GM23338 (cell line): ENCODE data around the gene ZBTB49. TPM values are rescaled to one million over a fixed set of nuclear protein-coding genes. Genes with fewer than 3 reads are reported as not detected.

Experiments
- ATAC-seq: fragments of 200-7000 bp; cut with Tn5 transposase; 3 replicates; pipeline ENCODE4 v1.9.1; 2020
- DNase-seq: peaks from one replicate; pipeline ENCODE4 v3.0.0-alpha.2; 2015; ENCODE audit warnings: low spot score
- H2AFZ ChIP-seq: fragments of 200-600 bp; sonication (generic); 2 replicates; pipeline ENCODE4 v1.8.0; 2016; ENCODE audit warnings: antibody characterized with exemption, mild to moderate bottlenecking, moderate library complexity
- H3F3A ChIP-seq: fragments of 200-600 bp; sonication (generic); replicated peaks from 2 replicates; pipeline ENCODE4 v1.8.0; 2017; ENCODE audit warnings: antibody characterized with exemption, mixed run types, low read depth
- H3K27ac ChIP-seq: fragments of 200-600 bp; sonication (generic); 2 replicates; pipeline ENCODE4 v1.6.1; 2016; ENCODE audit warnings: low read depth
- H3K27me3 ChIP-seq: fragments of 200-600 bp; sonication (generic); 2 replicates; pipeline ENCODE4 v1.8.0; 2016; ENCODE audit warnings: mild to moderate bottlenecking, mixed run types, moderate library complexity; ENCODE audit not compliant: insufficient read depth
- H3K36me3 ChIP-seq: fragments of 200-600 bp; sonication (generic); 2 replicates; pipeline ENCODE4 v1.8.0; 2016; ENCODE audit warnings: mild to moderate bottlenecking; ENCODE audit not compliant: insufficient read depth
- H3K4me1 ChIP-seq: fragments of 200-600 bp; sonication (generic); 2 replicates; pipeline ENCODE4 v1.8.0; 2016; ENCODE audit warnings: mild to moderate bottlenecking, moderate library complexity; ENCODE audit not compliant: insufficient read depth
- H3K4me2 ChIP-seq: fragments of 200-600 bp; sonication (generic); 2 replicates; pipeline ENCODE4 v1.7.1; 2017; ENCODE audit warnings: mixed run types
- H3K4me3 ChIP-seq: fragments of 200-600 bp; sonication (generic); 2 replicates; pipeline ENCODE4 v1.6.1; 2016; ENCODE audit warnings: mixed run types
- H3K79me2 ChIP-seq: fragments of 200-600 bp; sonication (generic); replicated peaks from 2 replicates; pipeline ENCODE4 v1.8.0; 2017; ENCODE audit warnings: mild to moderate bottlenecking; ENCODE audit not compliant: insufficient read depth
- H3K9me2 ChIP-seq: fragments of 200-600 bp; sonication (generic); 2 replicates; pipeline ENCODE4 v1.8.0; 2017; ENCODE audit not compliant: insufficient read depth
- H4K20me1 ChIP-seq: fragments of 200-600 bp; sonication (generic); replicated peaks from 2 replicates; pipeline ENCODE4 v1.8.0; 2017; ENCODE audit warnings: mild to moderate bottlenecking; ENCODE audit not compliant: insufficient read depth
- H3K27ac Mint-ChIP-seq: 2 replicates; pipeline ENCODE4 v1.8.0; 2020; ENCODE audit warnings: inconsistent platforms, mild to moderate bottlenecking, moderate library complexity, mixed read lengths
- H3K27me3 Mint-ChIP-seq: 3 replicates; pipeline ENCODE4 v1.8.0; 2022; ENCODE audit warnings: low read depth, mild to moderate bottlenecking, moderate library complexity, mixed read lengths, inconsistent platforms; ENCODE audit not compliant: insufficient read depth, poor library complexity
- H3K36me3 Mint-ChIP-seq: 3 replicates; pipeline ENCODE4 v1.8.0; 2021; ENCODE audit warnings: low read depth, mild to moderate bottlenecking, inconsistent platforms, moderate library complexity, mixed read lengths
- H3K4me1 Mint-ChIP-seq: 3 replicates; pipeline ENCODE4 v1.8.0; 2020; ENCODE audit warnings: mild to moderate bottlenecking, inconsistent platforms, mixed read lengths
- H3K4me3 Mint-ChIP-seq: 3 replicates; pipeline ENCODE4 v1.8.0; 2021; ENCODE audit warnings: moderate library complexity, mild to moderate bottlenecking, inconsistent platforms, mixed read lengths
- H3K9me3 Mint-ChIP-seq: 3 replicates; pipeline ENCODE4 v1.8.0; 2020; ENCODE audit warnings: moderate library complexity, mild to moderate bottlenecking, inconsistent platforms, mixed read lengths
- CREB1 ChIP-seq: fragments of 250-450 bp; sonication (Bioruptor Pico); IDR thresholded peaks from 2 replicates; pipeline ENCODE4 v1.5.0; 2020; ENCODE audit warnings: low read depth, mild to moderate bottlenecking, moderate library complexity
- EZH2 ChIP-seq: fragments of 200-600 bp; sonication (generic); IDR thresholded peaks from one replicate; pipeline ENCODE4 v1.8.0; 2017; ENCODE audit warnings: antibody characterized with exemption, mild to moderate bottlenecking, low read depth; ENCODE audit not compliant: unreplicated experiment
- EZH2phosphoT487 ChIP-seq: fragments of 200-600 bp; sonication (generic); IDR thresholded peaks from one replicate; pipeline ENCODE4 v1.8.1; 2018; ENCODE audit warnings: antibody characterized with exemption; ENCODE audit not compliant: unreplicated experiment
- NANOG ChIP-seq: IDR thresholded peaks from 2 replicates; pipeline ENCODE4 v1.6.1; 2016; ENCODE audit warnings: antibody characterized with exemption, borderline replicate concordance
- STAT1 ChIP-seq: IDR thresholded peaks from one replicate; pipeline ENCODE4 v1.6.1; 2016; ENCODE audit warnings: antibody characterized with exemption; ENCODE audit not compliant: unreplicated experiment
- ZNF114 ChIP-seq: fragments of 250-450 bp; sonication (Bioruptor Pico); IDR thresholded peaks from 2 replicates; pipeline ENCODE4 v1.5.0; 2020; ENCODE audit warnings: mild to moderate bottlenecking, moderate library complexity
- ZNF331 ChIP-seq: fragments of 250-450 bp; sonication (Bioruptor Pico); IDR thresholded peaks from 2 replicates; pipeline ENCODE4 v1.5.0; 2020; ENCODE audit warnings: low read depth, mild to moderate bottlenecking, moderate library complexity
- polyA plus RNA-seq: library from polyadenylated mRNA; unstranded; fragments of >200 nt; fragmentation: Nextera tagmentation; extraction: Ambion mirVana; gene quantifications from 2 replicates; pipeline ENCODE4 v1.2.1, GENCODE V29; 2016
- total RNA-seq: library from RNA; depleted of rRNA; stranded (reverse); fragments of >200 nt; shearing (Covaris generic); gene quantifications from 2 replicates; pipeline ENCODE4 v1.2.3, GENCODE V29; 2014
- TF ChIP-seq, protein P1 (sequence below): IDR thresholded peaks from one replicate; pipeline ENCODE4 v1.6.1; 2018; ENCODE audit warnings: antibody characterized with exemption; ENCODE audit not compliant: unreplicated experiment
- TF ChIP-seq, protein P2 (sequence below), 2 experiments: fragments of 200-600 bp in 1 of 2; sonication (generic) in 1 of 2; conservative IDR thresholded peaks; 2 replicates each; pipeline versions ENCODE4 v1.5.1 to v1.6.1; 2016 to 2017; ENCODE audit warnings: antibody characterized with exemption in 2 of 2, low read depth in 2 of 2, mild to moderate bottlenecking in 2 of 2, moderate library complexity in 1 of 2
- TF ChIP-seq, protein P3 (sequence below): fragments of 250-450 bp; sonication (Bioruptor Pico); IDR thresholded peaks from 2 replicates; pipeline ENCODE4 v1.5.0; 2020; ENCODE audit warnings: mild to moderate bottlenecking, moderate library complexity

ZBTB49 gene
- total and polyA plus RNA-seq, 2 experiments from 2014 or later = 4.1 to 6.0 TPM

DNA sequence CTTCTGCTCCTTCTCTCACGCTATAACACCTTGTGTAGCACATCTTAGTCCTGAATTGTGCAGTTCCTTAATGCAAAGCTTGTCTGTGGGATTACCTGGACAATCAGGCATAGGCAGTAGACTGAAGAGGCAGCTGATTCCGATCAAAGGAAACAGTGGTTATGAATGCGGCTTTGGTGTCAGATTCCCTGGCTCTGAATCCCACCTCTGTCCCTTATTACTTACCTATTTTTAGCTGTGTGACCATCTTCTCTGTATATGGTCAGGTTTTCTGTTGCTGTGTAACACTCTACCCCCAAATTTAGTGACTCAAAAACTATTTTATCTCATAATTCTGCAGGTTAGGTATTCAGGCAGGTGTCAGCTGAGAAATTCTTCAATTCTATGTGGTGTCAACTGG, 3.2 kb downstream of the ZBTB49 start:
- H3K4me3 ChIP-seq = no peak overlapping the region
- no peaks in the 10 kb centered on the region for H3K27me3 ChIP-seq
- H3K9me2 ChIP-seq = no peaks in the 10 kb centered on the region
- H4K20me1 ChIP-seq = peaks cover 27% of the 10 kb centered on the region
- Mint-ChIP-seq H3K36me3 (peaks cover 5% of the 10 kb centered on the region), H3K27me3 (peaks cover 4% of the 10 kb centered on the region), H3K9me3 (no peaks in the 10 kb centered on the region; the same call in 2 of the 3 replicates), H3K4me1 (peaks cover 18% of the 10 kb centered on the region), H3K4me3 (no peak overlapping the region), H3K27ac (no peak overlapping the region)
- peaks cover 20% of the 10 kb centered on the region for H3K4me1 ChIP-seq
- no peak overlapping the region for H2AFZ ChIP-seq
- ATAC-seq (no peak), DNase-seq (no peak)
- H3K4me2 ChIP-seq = no peak overlapping the region
- H3K36me3 ChIP-seq = no peaks in the 10 kb centered on the region
- no peaks in the 10 kb centered on the region for H3F3A ChIP-seq
- TF ChIP-seq EZH2 (no peak), EZH2phosphoT487 (no peak), STAT1 (no peak)
- TF ChIP-seq, protein P1, sequence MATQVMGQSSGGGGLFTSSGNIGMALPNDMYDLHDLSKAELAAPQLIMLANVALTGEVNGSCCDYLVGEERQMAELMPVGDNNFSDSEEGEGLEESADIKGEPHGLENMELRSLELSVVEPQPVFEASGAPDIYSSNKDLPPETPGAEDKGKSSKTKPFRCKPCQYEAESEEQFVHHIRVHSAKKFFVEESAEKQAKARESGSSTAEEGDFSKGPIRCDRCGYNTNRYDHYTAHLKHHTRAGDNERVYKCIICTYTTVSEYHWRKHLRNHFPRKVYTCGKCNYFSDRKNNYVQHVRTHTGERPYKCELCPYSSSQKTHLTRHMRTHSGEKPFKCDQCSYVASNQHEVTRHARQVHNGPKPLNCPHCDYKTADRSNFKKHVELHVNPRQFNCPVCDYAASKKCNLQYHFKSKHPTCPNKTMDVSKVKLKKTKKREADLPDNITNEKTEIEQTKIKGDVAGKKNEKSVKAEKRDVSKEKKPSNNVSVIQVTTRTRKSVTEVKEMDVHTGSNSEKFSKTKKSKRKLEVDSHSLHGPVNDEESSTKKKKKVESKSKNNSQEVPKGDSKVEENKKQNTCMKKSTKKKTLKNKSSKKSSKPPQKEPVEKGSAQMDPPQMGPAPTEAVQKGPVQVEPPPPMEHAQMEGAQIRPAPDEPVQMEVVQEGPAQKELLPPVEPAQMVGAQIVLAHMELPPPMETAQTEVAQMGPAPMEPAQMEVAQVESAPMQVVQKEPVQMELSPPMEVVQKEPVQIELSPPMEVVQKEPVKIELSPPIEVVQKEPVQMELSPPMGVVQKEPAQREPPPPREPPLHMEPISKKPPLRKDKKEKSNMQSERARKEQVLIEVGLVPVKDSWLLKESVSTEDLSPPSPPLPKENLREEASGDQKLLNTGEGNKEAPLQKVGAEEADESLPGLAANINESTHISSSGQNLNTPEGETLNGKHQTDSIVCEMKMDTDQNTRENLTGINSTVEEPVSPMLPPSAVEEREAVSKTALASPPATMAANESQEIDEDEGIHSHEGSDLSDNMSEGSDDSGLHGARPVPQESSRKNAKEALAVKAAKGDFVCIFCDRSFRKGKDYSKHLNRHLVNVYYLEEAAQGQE = no peak
- H3K79me2 ChIP-seq = peaks cover 72% of the 10 kb centered on the region
- H3K27ac ChIP-seq = no peak overlapping the region

DNA sequence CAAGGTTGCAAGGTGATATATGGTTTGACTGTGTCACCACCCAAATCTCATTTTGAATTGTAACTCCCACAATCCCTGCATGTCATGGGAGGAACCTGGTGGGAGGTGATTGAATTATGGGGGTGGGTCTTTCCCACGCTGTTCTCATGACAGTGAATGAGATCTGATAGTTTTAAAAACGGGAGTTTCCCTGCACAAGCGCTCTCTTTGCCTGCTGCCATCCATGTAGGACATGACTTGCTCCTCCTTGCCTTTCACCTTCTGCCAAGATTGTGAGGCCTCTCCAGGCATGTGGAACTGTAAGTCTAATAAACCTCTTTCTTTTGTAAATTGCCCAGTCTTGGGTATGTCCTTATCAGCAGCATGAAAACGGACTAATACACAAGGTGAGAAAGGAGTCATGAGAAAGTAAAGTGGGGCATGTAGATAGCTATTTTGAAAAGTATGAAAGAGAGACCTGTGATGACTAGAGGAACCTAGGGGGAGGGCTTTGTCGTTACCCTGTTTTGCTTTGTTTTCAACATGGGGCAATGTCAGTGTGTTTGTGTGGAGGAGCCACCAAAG, 6.3 kb downstream of the ZBTB49 start:
- Histone ChIP-seq H4K20me1 (peaks cover 14% of the 10 kb centered on the region), H3K36me3 (no peaks in the 10 kb centered on the region), H3K4me2 (no peak overlapping the region), H3K27ac (no peak overlapping the region), H3K79me2 (peaks cover 45% of the 10 kb centered on the region), H2AFZ (no peak overlapping the region), H3K27me3 (no peaks in the 10 kb centered on the region), H3K9me2 (no peaks in the 10 kb centered on the region), H3K4me3 (no peak overlapping the region), H3F3A (no peaks in the 10 kb centered on the region), H3K4me1 (peaks cover 3% of the 10 kb centered on the region; the same call in 1 of the 2 replicates)
- peaks cover 2% of the 10 kb centered on the region for H3K27me3 Mint-ChIP-seq
- no peak for ATAC-seq
- peaks cover 4% of the 10 kb centered on the region for H3K4me1 Mint-ChIP-seq
- H3K9me3 Mint-ChIP-seq = no peaks in the 10 kb centered on the region; the same call in 2 of the 3 replicates
- H3K27ac Mint-ChIP-seq = no peak overlapping the region
- H3K4me3 Mint-ChIP-seq = no peak overlapping the region
- DNase-seq = no peak
- peaks cover 5% of the 10 kb centered on the region for H3K36me3 Mint-ChIP-seq
- no peak for TF ChIP-seq CREB1
- no peak for TF ChIP-seq NANOG
- no peak for TF ChIP-seq ZNF331 (CRISPR knock-in tag)
- no peak for TF ChIP-seq ZNF114 (CRISPR knock-in tag)
- TF ChIP-seq, protein P2, sequence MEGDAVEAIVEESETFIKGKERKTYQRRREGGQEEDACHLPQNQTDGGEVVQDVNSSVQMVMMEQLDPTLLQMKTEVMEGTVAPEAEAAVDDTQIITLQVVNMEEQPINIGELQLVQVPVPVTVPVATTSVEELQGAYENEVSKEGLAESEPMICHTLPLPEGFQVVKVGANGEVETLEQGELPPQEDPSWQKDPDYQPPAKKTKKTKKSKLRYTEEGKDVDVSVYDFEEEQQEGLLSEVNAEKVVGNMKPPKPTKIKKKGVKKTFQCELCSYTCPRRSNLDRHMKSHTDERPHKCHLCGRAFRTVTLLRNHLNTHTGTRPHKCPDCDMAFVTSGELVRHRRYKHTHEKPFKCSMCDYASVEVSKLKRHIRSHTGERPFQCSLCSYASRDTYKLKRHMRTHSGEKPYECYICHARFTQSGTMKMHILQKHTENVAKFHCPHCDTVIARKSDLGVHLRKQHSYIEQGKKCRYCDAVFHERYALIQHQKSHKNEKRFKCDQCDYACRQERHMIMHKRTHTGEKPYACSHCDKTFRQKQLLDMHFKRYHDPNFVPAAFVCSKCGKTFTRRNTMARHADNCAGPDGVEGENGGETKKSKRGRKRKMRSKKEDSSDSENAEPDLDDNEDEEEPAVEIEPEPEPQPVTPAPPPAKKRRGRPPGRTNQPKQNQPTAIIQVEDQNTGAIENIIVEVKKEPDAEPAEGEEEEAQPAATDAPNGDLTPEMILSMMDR (conservative IDR thresholded peaks at IDR 0.05; ENCODE audit: low read depth in 2 of 2) = no peak
- no peak for TF ChIP-seq EZH2phosphoT487
- TF ChIP-seq, protein P3, sequence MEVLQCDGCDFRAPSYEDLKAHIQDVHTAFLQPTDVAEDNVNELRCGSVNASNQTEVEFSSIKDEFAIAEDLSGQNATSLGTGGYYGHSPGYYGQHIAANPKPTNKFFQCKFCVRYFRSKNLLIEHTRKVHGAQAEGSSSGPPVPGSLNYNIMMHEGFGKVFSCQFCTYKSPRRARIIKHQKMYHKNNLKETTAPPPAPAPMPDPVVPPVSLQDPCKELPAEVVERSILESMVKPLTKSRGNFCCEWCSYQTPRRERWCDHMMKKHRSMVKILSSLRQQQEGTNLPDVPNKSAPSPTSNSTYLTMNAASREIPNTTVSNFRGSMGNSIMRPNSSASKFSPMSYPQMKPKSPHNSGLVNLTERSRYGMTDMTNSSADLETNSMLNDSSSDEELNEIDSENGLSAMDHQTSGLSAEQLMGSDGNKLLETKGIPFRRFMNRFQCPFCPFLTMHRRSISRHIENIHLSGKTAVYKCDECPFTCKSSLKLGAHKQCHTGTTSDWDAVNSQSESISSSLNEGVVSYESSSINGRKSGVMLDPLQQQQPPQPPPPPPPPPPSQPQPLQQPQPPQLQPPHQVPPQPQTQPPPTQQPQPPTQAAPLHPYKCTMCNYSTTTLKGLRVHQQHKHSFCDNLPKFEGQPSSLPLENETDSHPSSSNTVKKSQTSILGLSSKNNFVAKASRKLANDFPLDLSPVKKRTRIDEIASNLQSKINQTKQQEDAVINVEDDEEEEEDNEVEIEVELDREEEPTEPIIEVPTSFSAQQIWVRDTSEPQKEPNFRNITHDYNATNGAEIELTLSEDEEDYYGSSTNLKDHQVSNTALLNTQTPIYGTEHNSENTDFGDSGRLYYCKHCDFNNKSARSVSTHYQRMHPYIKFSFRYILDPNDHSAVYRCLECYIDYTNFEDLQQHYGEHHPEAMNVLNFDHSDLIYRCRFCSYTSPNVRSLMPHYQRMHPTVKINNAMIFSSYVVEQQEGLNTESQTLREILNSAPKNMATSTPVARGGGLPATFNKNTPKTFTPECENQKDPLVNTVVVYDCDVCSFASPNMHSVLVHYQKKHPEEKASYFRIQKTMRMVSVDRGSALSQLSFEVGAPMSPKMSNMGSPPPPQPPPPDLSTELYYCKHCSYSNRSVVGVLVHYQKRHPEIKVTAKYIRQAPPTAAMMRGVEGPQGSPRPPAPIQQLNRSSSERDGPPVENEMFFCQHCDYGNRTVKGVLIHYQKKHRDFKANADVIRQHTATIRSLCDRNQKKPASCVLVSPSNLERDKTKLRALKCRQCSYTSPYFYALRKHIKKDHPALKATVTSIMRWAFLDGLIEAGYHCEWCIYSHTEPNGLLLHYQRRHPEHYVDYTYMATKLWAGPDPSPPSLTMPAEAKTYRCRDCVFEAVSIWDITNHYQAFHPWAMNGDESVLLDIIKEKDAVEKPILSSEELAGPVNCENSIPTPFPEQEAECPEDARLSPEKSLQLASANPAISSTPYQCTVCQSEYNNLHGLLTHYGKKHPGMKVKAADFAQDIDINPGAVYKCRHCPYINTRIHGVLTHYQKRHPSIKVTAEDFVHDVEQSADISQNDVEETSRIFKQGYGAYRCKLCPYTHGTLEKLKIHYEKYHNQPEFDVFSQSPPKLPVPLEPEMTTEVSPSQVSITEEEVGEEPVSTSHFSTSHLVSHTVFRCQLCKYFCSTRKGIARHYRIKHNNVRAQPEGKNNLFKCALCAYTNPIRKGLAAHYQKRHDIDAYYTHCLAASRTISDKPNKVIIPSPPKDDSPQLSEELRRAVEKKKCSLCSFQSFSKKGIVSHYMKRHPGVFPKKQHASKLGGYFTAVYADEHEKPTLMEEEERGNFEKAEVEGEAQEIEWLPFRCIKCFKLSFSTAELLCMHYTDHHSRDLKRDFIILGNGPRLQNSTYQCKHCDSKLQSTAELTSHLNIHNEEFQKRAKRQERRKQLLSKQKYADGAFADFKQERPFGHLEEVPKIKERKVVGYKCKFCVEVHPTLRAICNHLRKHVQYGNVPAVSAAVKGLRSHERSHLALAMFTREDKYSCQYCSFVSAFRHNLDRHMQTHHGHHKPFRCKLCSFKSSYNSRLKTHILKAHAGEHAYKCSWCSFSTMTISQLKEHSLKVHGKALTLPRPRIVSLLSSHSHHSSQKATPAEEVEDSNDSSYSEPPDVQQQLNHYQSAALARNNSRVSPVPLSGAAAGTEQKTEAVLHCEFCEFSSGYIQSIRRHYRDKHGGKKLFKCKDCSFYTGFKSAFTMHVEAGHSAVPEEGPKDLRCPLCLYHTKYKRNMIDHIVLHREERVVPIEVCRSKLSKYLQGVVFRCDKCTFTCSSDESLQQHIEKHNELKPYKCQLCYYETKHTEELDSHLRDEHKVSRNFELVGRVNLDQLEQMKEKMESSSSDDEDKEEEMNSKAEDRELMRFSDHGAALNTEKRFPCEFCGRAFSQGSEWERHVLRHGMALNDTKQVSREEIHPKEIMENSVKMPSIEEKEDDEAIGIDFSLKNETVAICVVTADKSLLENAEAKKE = no peak
